Astrocyte (in vitro differentiated cells and primary cell): Measurements from ENCODE around the gene DNM1.

ENCODE experiments used
- CTCF ChIP-seq: IDR thresholded peaks from 2 replicates; pipeline ENCODE4 v1.5.1; 2011; ENCODE audit warnings: low read depth, mild to moderate bottlenecking, inconsistent platforms, low read length, moderate library complexity; ENCODE audit not compliant: insufficient read depth
- EZH2 ChIP-seq: IDR thresholded peaks from 2 replicates; pipeline ENCODE4 v1.6.1; 2012; ENCODE audit warnings: mild to moderate bottlenecking, low read length, inconsistent platforms; ENCODE audit not compliant: insufficient read depth

- TF ChIP-seq CTCF = peak; percentile 76
- no peak for TF ChIP-seq EZH2
These were observed 51.9 kb downstream of the DNM1 start for GRCh38 chr9:128254855-128255759.
